Stomach (tissue), 9 donors: ENCODE measurements around the gene ATL1. TPM values are rescaled to one million over a fixed set of nuclear protein-coding genes. Genes with fewer than 3 reads are reported as not detected.
A peak's percentile ranks its signal among the peaks of the same experiment; 100 is the strongest.

Experiments
- DNase-seq, 2 donors: peaks; one replicate each; pipeline versions ENCODE4 v3.0.0 to v3.0.0-alpha.2; 2013 to 2019
- H3K27ac ChIP-seq, 5 donors: fragments of 200-600 bp in 4 of 5; sonication (generic) in 4 of 5; one replicate each; pipeline ENCODE4 v1.5.1; 2013 to 2019; ENCODE audit warnings: mild to moderate bottlenecking in 1 of 5, moderate library complexity in 1 of 5
- H3K27me3 ChIP-seq, 3 donors: fragments of 200-600 bp; sonication (generic); one replicate each; pipeline ENCODE4 v1.5.1; 2017 to 2019; ENCODE audit warnings: mixed run types in 1 of 3
- H3K36me3 ChIP-seq, 4 donors: fragments of 200-600 bp; sonication (generic); 1 replicate in 3 of 4; 2 replicates in 1 of 4; pipeline ENCODE4 v1.5.1; 2016 to 2019
- H3K4me1 ChIP-seq, 4 donors: fragments of 200-600 bp; sonication (generic); one replicate each; pipeline ENCODE4 v1.5.1; 2016 to 2019
- H3K4me3 ChIP-seq, 4 donors: fragments of 200-600 bp; sonication (generic) in 3 of 4; one replicate each; pipeline ENCODE4 v1.5.1; 2016 to 2019; ENCODE audit warnings: mild to moderate bottlenecking in 1 of 4
- H3K9me3 ChIP-seq, 4 donors: fragments of 200-600 bp; sonication (generic); one replicate each; pipeline ENCODE4 v1.5.1; 2016 to 2019
- EP300 ChIP-seq: sonication (generic); formaldehyde crosslinking; IDR thresholded peaks from one replicate; pipeline ENCODE4 v1.6.1; 2017; ENCODE audit warnings: antibody characterized with exemption
- POLR2A ChIP-seq, 4 donors: fragments of 450-650 bp; IDR thresholded peaks; one replicate each; pipeline ENCODE4 v1.6.1; 2016; ENCODE audit warnings: antibody characterized with exemption in 4 of 4, control low read depth in 2 of 4, mild to moderate bottlenecking in 1 of 4, moderate library complexity in 1 of 4
- POLR2AphosphoS5 ChIP-seq, 3 donors: sonication (generic); formaldehyde crosslinking; IDR thresholded peaks; one replicate each; pipeline ENCODE4 v1.6.1; 2016; ENCODE audit warnings: antibody characterized with exemption in 3 of 3
- WGBS, 5 donors: extraction: QIAGEN DNeasy Blood & Tissue Kit in 3 of 5; methylation state at CpG; one replicate each; pipeline versions ENCODE4 v1.1.5 to v1.1.7; 2013 to 2018; 5-methylcytosine and 5-hydroxymethylcytosine counted together
- intact Hi-C: fragments of 100-400 bp; cut with DNase I; formaldehyde crosslinking; loops from one replicate; pipeline ENCODE4 v1.15.1; 2023; ENCODE audit warnings: low total_unique reads
- polyA plus RNA-seq, 3 donors: library from polyadenylated mRNA; stranded (reverse); fragments of 200-250 nt; gene quantifications; one replicate each; pipeline ENCODE4 v1.2.3, GENCODE V29; 2013
- total RNA-seq, 5 donors: library from RNA; depleted of rRNA; stranded (reverse); fragments of >200 nt; gene quantifications; one replicate each; pipeline versions ENCODE4 v1.1.0 to v1.2.3, GENCODE V29; 2014 to 2016
- TF ChIP-seq, protein P1 (sequence below), 7 experiments: fragments of 450-650 bp in 4 of 7; fragments of 200-600 bp in 3 of 7; sonication (generic) in 3 of 7; IDR thresholded peaks; one replicate each; pipeline ENCODE4 v1.5.1; 2016 to 2019; ENCODE audit warnings: antibody characterized with exemption in 7 of 7, control low read depth in 2 of 7, mild to moderate bottlenecking in 1 of 7
- donor health status: healthy with polysubstance abuse.
- donor health status: Bipolar disorder and iron deficiency.
- donor health status: healthy.

Gene ATL1
- total and polyA plus RNA-seq, 8 donors, result 0.58 to 10.1 (median 2.2) TPM

DNA sequence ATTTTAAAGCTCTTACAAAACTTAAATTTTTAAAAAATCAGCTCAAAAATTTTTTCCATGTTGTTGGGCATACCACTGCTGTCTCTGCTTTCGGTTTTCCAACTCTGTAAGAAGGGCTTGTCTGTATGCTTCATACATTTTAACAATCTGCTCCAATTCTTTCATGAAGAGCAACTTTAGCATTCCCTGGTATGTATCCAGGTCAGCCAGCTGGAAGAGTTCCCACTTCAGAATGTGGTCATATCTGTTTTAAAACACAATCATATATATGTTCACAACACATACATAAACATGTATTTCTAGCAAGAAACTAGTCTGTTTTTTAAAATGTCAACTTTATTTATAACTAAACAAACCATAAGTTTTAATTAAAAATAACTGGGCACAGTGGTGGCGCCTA, 75.2 kb downstream of the ATL1 start:
- 86 to 98% (median 95%) methylated on average over 2 of the region's 2 CpGs for WGBS, 5 donors
- H3K27ac ChIP-seq, result no peak overlapping the region
- H3K4me1 ChIP-seq, result no peaks in the 10 kb centered on the region
- peaks cover 15 to 68% (median 45%) of the 10 kb centered on the region in 4 donors for H3K36me3 ChIP-seq
- no peaks in the 10 kb centered on the region for H3K9me3 ChIP-seq
- intact Hi-C loops, result no loop called here
- no peak overlapping the region for H3K4me3 ChIP-seq
- H3K27me3 ChIP-seq, result no peaks in the 10 kb centered on the region
- peak in 1 of 2 donors; percentile 19 for DNase-seq
- no peak for TF ChIP-seq POLR2AphosphoS5 (IDR thresholded peaks at IDR 0.05)
- TF ChIP-seq, protein P1, sequence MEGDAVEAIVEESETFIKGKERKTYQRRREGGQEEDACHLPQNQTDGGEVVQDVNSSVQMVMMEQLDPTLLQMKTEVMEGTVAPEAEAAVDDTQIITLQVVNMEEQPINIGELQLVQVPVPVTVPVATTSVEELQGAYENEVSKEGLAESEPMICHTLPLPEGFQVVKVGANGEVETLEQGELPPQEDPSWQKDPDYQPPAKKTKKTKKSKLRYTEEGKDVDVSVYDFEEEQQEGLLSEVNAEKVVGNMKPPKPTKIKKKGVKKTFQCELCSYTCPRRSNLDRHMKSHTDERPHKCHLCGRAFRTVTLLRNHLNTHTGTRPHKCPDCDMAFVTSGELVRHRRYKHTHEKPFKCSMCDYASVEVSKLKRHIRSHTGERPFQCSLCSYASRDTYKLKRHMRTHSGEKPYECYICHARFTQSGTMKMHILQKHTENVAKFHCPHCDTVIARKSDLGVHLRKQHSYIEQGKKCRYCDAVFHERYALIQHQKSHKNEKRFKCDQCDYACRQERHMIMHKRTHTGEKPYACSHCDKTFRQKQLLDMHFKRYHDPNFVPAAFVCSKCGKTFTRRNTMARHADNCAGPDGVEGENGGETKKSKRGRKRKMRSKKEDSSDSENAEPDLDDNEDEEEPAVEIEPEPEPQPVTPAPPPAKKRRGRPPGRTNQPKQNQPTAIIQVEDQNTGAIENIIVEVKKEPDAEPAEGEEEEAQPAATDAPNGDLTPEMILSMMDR (IDR thresholded peaks at IDR 0.05), result no peak
- TF ChIP-seq POLR2A (IDR thresholded peaks at IDR 0.05), result no peak
- no peak for TF ChIP-seq EP300

- Histone ChIP-seq H3K4me3 (no peak overlapping the region), H3K27ac (no peak overlapping the region), H3K27me3 (no peaks in the 10 kb centered on the region), H3K4me1 (peaks cover 0 to 29% (median 13%) of the 10 kb centered on the region in 4 donors), H3K9me3 (no peaks in the 10 kb centered on the region), H3K36me3 (peaks cover 0 to 17% (median 8%) of the 10 kb centered on the region in 4 donors)
- intact Hi-C loops, result no loop called here
- no peak for DNase-seq
- TF ChIP-seq, protein P1 (IDR thresholded peaks at IDR 0.05), result no peak
- TF ChIP-seq POLR2A (IDR thresholded peaks at IDR 0.05) (no peak), EP300 (no peak), POLR2AphosphoS5 (IDR thresholded peaks at IDR 0.05) (no peak)
- 71 to 81% (median 76%) methylated on average over 6 of the region's 6 CpGs for WGBS, 5 donors
These were observed 87.3 kb downstream of the ATL1 start for GRCh38 chr14:50647282-50647681.

DNA sequence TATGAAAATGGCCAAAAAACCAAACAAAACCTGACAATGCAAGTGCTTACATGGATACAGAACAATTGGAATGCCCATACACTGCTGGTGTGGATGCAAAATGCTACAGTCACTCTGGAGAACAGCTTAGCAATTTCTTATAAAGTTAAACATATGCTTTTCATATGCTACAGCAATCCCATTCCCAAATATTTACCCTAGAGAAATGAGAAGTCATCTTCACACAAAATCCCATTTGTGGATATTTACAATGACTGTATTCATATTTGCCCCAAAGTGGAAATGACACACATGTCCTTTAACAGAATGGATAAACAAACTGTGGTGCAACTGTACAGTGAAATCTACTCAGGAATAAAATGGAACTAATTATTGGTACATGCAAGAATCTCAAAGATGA, 87.8 kb downstream of the ATL1 start:
- DNase-seq, result no peak
- no peak for TF ChIP-seq POLR2A (IDR thresholded peaks at IDR 0.05)
- TF ChIP-seq, protein P1 (IDR thresholded peaks at IDR 0.05), result no peak
- no peak for TF ChIP-seq POLR2AphosphoS5 (IDR thresholded peaks at IDR 0.05)
- no peak for TF ChIP-seq EP300
- Histone ChIP-seq H3K4me1 (peaks cover 0 to 33% (median 16%) of the 10 kb centered on the region in 4 donors), H3K27me3 (no peaks in the 10 kb centered on the region), H3K9me3 (no peaks in the 10 kb centered on the region), H3K27ac (no peak overlapping the region), H3K4me3 (no peak overlapping the region), H3K36me3 (peaks cover 0 to 22% (median 6%) of the 10 kb centered on the region in 4 donors)
- intact Hi-C loops, result no loop called here

GRCh38 chr14:50649691-50650090, 89.7 kb downstream of the ATL1 start:
- no peak overlapping the region for H3K4me3 ChIP-seq
- H3K4me1 ChIP-seq, result peaks cover 0 to 49% (median 22%) of the 10 kb centered on the region in 4 donors
- TF ChIP-seq EP300, result no peak
- TF ChIP-seq POLR2AphosphoS5 (IDR thresholded peaks at IDR 0.05), result no peak
- TF ChIP-seq, protein P1 (IDR thresholded peaks at IDR 0.05), result no peak
- TF ChIP-seq POLR2A (IDR thresholded peaks at IDR 0.05), result no peak
- no peaks in the 10 kb centered on the region for H3K27me3 ChIP-seq
- intact Hi-C loops, result no loop called here
- DNase-seq, result no peak
- no peaks in the 10 kb centered on the region for H3K9me3 ChIP-seq
- H3K36me3 ChIP-seq, result peaks cover 0 to 7% (median under 1%) of the 10 kb centered on the region in 4 donors
- no peak overlapping the region for H3K27ac ChIP-seq
